Measurements from ENCODE around the gene LAMC1.

DNA sequence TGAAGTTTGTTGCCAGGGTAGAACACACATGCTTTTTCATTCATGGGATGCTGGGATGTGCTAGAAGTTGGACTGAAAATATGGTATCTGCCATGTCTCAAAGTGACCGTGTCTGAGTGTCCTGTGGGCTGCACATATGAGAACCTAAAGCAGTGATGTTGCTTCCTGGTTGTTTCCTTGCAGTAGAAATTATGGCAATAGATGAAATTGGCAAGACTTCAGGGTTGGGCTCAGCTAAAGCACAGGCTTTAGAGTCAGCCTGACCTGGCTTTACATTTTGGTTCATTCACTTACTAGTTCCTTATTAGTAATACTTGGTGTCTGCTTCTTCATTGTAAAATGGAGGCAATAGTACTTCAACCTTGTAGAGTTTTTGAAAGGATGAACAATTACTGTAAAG, 165.0 kb downstream of the LAMC1 start:
- TF ChIP-seq EZH2 (IDR thresholded peaks at IDR 0.05; ENCODE audit: insufficient read depth, poor library complexity, severe bottlenecking) (no peak), EZH2phosphoT487 (IDR thresholded peaks at IDR 0.05; ENCODE audit: insufficient read depth, low read depth) (no peak)
